GM18505 (cell line): ENCODE results near the gene MAPRE2.

Experiments
- ATAC-seq: cut with Tn5 transposase; IDR thresholded peaks from one replicate; pipeline ENCODE4 v1.9.1; 2021; ENCODE audit not compliant: unreplicated experiment
- POLR2A ChIP-seq: IDR thresholded peaks from 4 replicates; pipeline ENCODE4 v1.6.1; 2011; ENCODE audit warnings: borderline replicate concordance; ENCODE audit not compliant: insufficient read depth, insufficient read length; ENCODE audit errors: extremely low read depth

MAPRE2 gene

GRCh38 chr18:35116784-35117318 is 75.6 kb downstream of the MAPRE2 start:
- TF ChIP-seq POLR2A = no peak
- ATAC-seq = no peak

GRCh38 chr18:35117372-35117771 is 76.2 kb downstream of the MAPRE2 start:
- no peak for ATAC-seq
- TF ChIP-seq POLR2A = no peak

- no peak for ATAC-seq
- no peak for TF ChIP-seq POLR2A
Measured at GRCh38 chr18:35117951-35118411, 76.8 kb downstream of the MAPRE2 start.

- TF ChIP-seq POLR2A = no peak
- no peak for ATAC-seq
Measured at GRCh38 chr18:35118641-35119040, 77.4 kb downstream of the MAPRE2 start.

GRCh38 chr18:35121038-35121437 is 79.8 kb downstream of the MAPRE2 start:
- no peak for TF ChIP-seq POLR2A
- no peak for ATAC-seq

GRCh38 chr18:35121531-35121930 is 80.3 kb downstream of the MAPRE2 start:
- ATAC-seq = no peak
- no peak for TF ChIP-seq POLR2A

- ATAC-seq = peak; percentile 85
- TF ChIP-seq POLR2A = no peak
Measured at GRCh38 chr18:35122586-35123224, 81.5 kb downstream of the MAPRE2 start.

- no peak for TF ChIP-seq POLR2A
- no peak for ATAC-seq
Measured at GRCh38 chr18:35123811-35124210, 82.6 kb downstream of the MAPRE2 start.

- ATAC-seq = no peak
- no peak for TF ChIP-seq POLR2A
Measured at GRCh38 chr18:35127201-35127600, 86.0 kb downstream of the MAPRE2 start.

- TF ChIP-seq POLR2A = no peak
- no peak for ATAC-seq
Measured at GRCh38 chr18:35128675-35129074, 87.5 kb downstream of the MAPRE2 start.

GRCh38 chr18:35130236-35130635 is 89.0 kb downstream of the MAPRE2 start:
- TF ChIP-seq POLR2A = no peak
- no peak for ATAC-seq

GRCh38 chr18:35131387-35132020 is 90.3 kb downstream of the MAPRE2 start:
- ATAC-seq = no peak
- no peak for TF ChIP-seq POLR2A

- no peak for TF ChIP-seq POLR2A
- ATAC-seq = no peak
Measured at GRCh38 chr18:35132021-35132902, 91.0 kb downstream of the MAPRE2 start.
